Stomach (tissue), 9 donors: ENCODE measurements around the gene NSUN2. TPM values are rescaled to one million over a fixed set of nuclear protein-coding genes. Genes with fewer than 3 reads are reported as not detected.

ENCODE experiments used
- DNase-seq, 2 donors: peaks; one replicate each; pipeline versions ENCODE4 v3.0.0 to v3.0.0-alpha.2; 2013 to 2019
- H3K27ac ChIP-seq, 5 donors: fragments of 200-600 bp in 4 of 5; sonication (generic) in 4 of 5; one replicate each; pipeline ENCODE4 v1.5.1; 2013 to 2019; ENCODE audit warnings: mild to moderate bottlenecking in 1 of 5, moderate library complexity in 1 of 5
- H3K27me3 ChIP-seq, 3 donors: fragments of 200-600 bp; sonication (generic); one replicate each; pipeline ENCODE4 v1.5.1; 2017 to 2019; ENCODE audit warnings: mixed run types in 1 of 3
- H3K36me3 ChIP-seq, 4 donors: fragments of 200-600 bp; sonication (generic); 1 replicate in 3 of 4; 2 replicates in 1 of 4; pipeline ENCODE4 v1.5.1; 2016 to 2019
- H3K4me1 ChIP-seq, 4 donors: fragments of 200-600 bp; sonication (generic); one replicate each; pipeline ENCODE4 v1.5.1; 2016 to 2019
- H3K4me3 ChIP-seq, 4 donors: fragments of 200-600 bp; sonication (generic) in 3 of 4; one replicate each; pipeline ENCODE4 v1.5.1; 2016 to 2019; ENCODE audit warnings: mild to moderate bottlenecking in 1 of 4
- H3K9me3 ChIP-seq, 4 donors: fragments of 200-600 bp; sonication (generic); one replicate each; pipeline ENCODE4 v1.5.1; 2016 to 2019
- CTCF ChIP-seq, 7 experiments: fragments of 450-650 bp in 4 of 7; fragments of 200-600 bp in 3 of 7; sonication (generic) in 3 of 7; IDR thresholded peaks; one replicate each; pipeline ENCODE4 v1.5.1; 2016 to 2019; ENCODE audit warnings: antibody characterized with exemption in 7 of 7, control low read depth in 2 of 7, mild to moderate bottlenecking in 1 of 7
- EP300 ChIP-seq: sonication (generic); formaldehyde crosslinking; IDR thresholded peaks from one replicate; pipeline ENCODE4 v1.6.1; 2017; ENCODE audit warnings: antibody characterized with exemption
- POLR2A ChIP-seq, 4 donors: fragments of 450-650 bp; IDR thresholded peaks; one replicate each; pipeline ENCODE4 v1.6.1; 2016; ENCODE audit warnings: antibody characterized with exemption in 4 of 4, control low read depth in 2 of 4, mild to moderate bottlenecking in 1 of 4, moderate library complexity in 1 of 4
- POLR2AphosphoS5 ChIP-seq, 3 donors: sonication (generic); formaldehyde crosslinking; IDR thresholded peaks; one replicate each; pipeline ENCODE4 v1.6.1; 2016; ENCODE audit warnings: antibody characterized with exemption in 3 of 3
- WGBS, 5 donors: extraction: QIAGEN DNeasy Blood & Tissue Kit in 3 of 5; methylation state at CpG; one replicate each; pipeline versions ENCODE4 v1.1.5 to v1.1.7; 2013 to 2018; 5-methylcytosine and 5-hydroxymethylcytosine counted together
- intact Hi-C: fragments of 100-400 bp; cut with DNase I; formaldehyde crosslinking; loops from one replicate; pipeline ENCODE4 v1.15.1; 2023; ENCODE audit warnings: low total_unique reads
- polyA plus RNA-seq, 3 donors: library from polyadenylated mRNA; stranded (reverse); fragments of 200-250 nt; gene quantifications; one replicate each; pipeline ENCODE4 v1.2.3, GENCODE V29; 2013
- total RNA-seq, 5 donors: library from RNA; depleted of rRNA; stranded (reverse); fragments of >200 nt; gene quantifications; one replicate each; pipeline versions ENCODE4 v1.1.0 to v1.2.3, GENCODE V29; 2014 to 2016
- donor health status: healthy with polysubstance abuse.
- donor health status: Bipolar disorder and iron deficiency.
- donor health status: healthy.

The NSUN2 gene
- total and polyA plus RNA-seq, 8 donors = 23.1 to 249 (median 40.3) TPM

- H3K27ac ChIP-seq = no peak overlapping the region
- DNase-seq = no peak
- no peak overlapping the region for H3K4me3 ChIP-seq
- peaks cover 83 to 100% (median 100%) of the 10 kb centered on the region in 4 donors for H3K36me3 ChIP-seq
- no peak for TF ChIP-seq CTCF (IDR thresholded peaks at IDR 0.05)
- TF ChIP-seq POLR2A (IDR thresholded peaks at IDR 0.05) = no peak
- TF ChIP-seq POLR2AphosphoS5 (IDR thresholded peaks at IDR 0.05) = no peak
- TF ChIP-seq EP300 = no peak
- H3K27me3 ChIP-seq = no peaks in the 10 kb centered on the region
- intact Hi-C loops = no loop called here
- no peaks in the 10 kb centered on the region for H3K9me3 ChIP-seq
- no peaks in the 10 kb centered on the region for H3K4me1 ChIP-seq
- WGBS, 5 donors = 92 to 98% (median 97%) methylated on average over 11 of the region's 11 CpGs
Observed at GRCh38 chr5:6601816-6602215, 31.0 kb downstream of the NSUN2 start.

- 91 to 95% (median 92%) methylated on average over 11 of the region's 11 CpGs for WGBS, 5 donors
- no peaks in the 10 kb centered on the region for H3K27me3 ChIP-seq
- no peaks in the 10 kb centered on the region for H3K9me3 ChIP-seq
- DNase-seq = no peak
- no peak overlapping the region for H3K4me3 ChIP-seq
- H3K4me1 ChIP-seq = no peaks in the 10 kb centered on the region
- H3K36me3 ChIP-seq = peaks cover 83 to 100% (median 100%) of the 10 kb centered on the region in 4 donors
- H3K27ac ChIP-seq = no peak overlapping the region
- intact Hi-C loops = no loop called here
- TF ChIP-seq POLR2A (IDR thresholded peaks at IDR 0.05) (no peak), EP300 (no peak), POLR2AphosphoS5 (IDR thresholded peaks at IDR 0.05) (no peak)
Observed at GRCh38 chr5:6601271-6601670, 31.6 kb downstream of the NSUN2 start.

- H3K4me3 ChIP-seq = no peak overlapping the region
- no peak for DNase-seq
- intact Hi-C loops = no loop called here
- TF ChIP-seq POLR2A (IDR thresholded peaks at IDR 0.05) (no peak), EP300 (no peak), POLR2AphosphoS5 (IDR thresholded peaks at IDR 0.05) (no peak), CTCF (IDR thresholded peaks at IDR 0.05) (no peak)
- H3K27me3 ChIP-seq = no peaks in the 10 kb centered on the region
- no peaks in the 10 kb centered on the region for H3K9me3 ChIP-seq
- H3K4me1 ChIP-seq = no peaks in the 10 kb centered on the region
- peaks cover 69 to 95% (median 92%) of the 10 kb centered on the region in 4 donors for H3K36me3 ChIP-seq
- H3K27ac ChIP-seq = peak overlapping the region in 1 of 5 donors; percentile 19
- 89 to 93% (median 91%) methylated on average over 7 to 8 of the region's 8 CpGs for WGBS, 5 donors
Observed at GRCh38 chr5:6599739-6600138, 33.1 kb downstream of the NSUN2 start.

GRCh38 chr5:6598351-6598900 is 34.4 kb downstream of the NSUN2 start:
- Histone ChIP-seq H3K9me3 (no peaks in the 10 kb centered on the region), H3K27me3 (no peaks in the 10 kb centered on the region), H3K27ac (peak overlapping the region in 1 of 5 donors; percentile 72), H3K4me1 (no peaks in the 10 kb centered on the region), H3K4me3 (no peak overlapping the region), H3K36me3 (peaks cover 56 to 82% (median 79%) of the 10 kb centered on the region in 4 donors)
- intact Hi-C loops = no loop called here
- no peak for DNase-seq
- no peak for TF ChIP-seq CTCF (IDR thresholded peaks at IDR 0.05)
- TF ChIP-seq POLR2A (IDR thresholded peaks at IDR 0.05) = no peak
- no peak for TF ChIP-seq EP300
- TF ChIP-seq POLR2AphosphoS5 (IDR thresholded peaks at IDR 0.05) = no peak
- WGBS, 5 donors = 74 to 88% (median 84%) methylated on average over 14 of the region's 14 CpGs

GRCh38 chr5:6597557-6597956 is 35.3 kb downstream of the NSUN2 start:
- intact Hi-C loops = no loop called here
- Histone ChIP-seq H3K27me3 (no peaks in the 10 kb centered on the region), H3K36me3 (peaks cover 48 to 73% (median 70%) of the 10 kb centered on the region in 4 donors), H3K27ac (peak overlapping the region in 1 of 5 donors; percentile 72), H3K9me3 (no peaks in the 10 kb centered on the region), H3K4me3 (no peak overlapping the region), H3K4me1 (no peaks in the 10 kb centered on the region)
- no peak for DNase-seq
- TF ChIP-seq POLR2A (IDR thresholded peaks at IDR 0.05) = no peak
- TF ChIP-seq CTCF (IDR thresholded peaks at IDR 0.05) = no peak
- TF ChIP-seq EP300 = no peak
- TF ChIP-seq POLR2AphosphoS5 (IDR thresholded peaks at IDR 0.05) = no peak
- 84 to 95% (median 91%) methylated on average over 6 of the region's 6 CpGs for WGBS, 5 donors
